GM21447 (cell line): ENCODE measurements around the gene DOK5.
A peak's percentile ranks its signal among the peaks of the same experiment; 100 is the strongest.

ENCODE experiments used
- ATAC-seq: cut with Tn5 transposase; IDR thresholded peaks from one replicate; pipeline ENCODE4 v1.9.1; 2021; ENCODE audit not compliant: unreplicated experiment

DOK5 gene

GRCh38 chr20:54640800-54641199 is 165.4 kb downstream of the DOK5 start:
- ATAC-seq, result no peak

- no peak for ATAC-seq
Observed at GRCh38 chr20:54642864-54643667, 167.7 kb downstream of the DOK5 start.

GRCh38 chr20:54643761-54644160 is 168.4 kb downstream of the DOK5 start:
- no peak for ATAC-seq

GRCh38 chr20:54645445-54646155 is 170.2 kb downstream of the DOK5 start:
- ATAC-seq, result no peak

- no peak for ATAC-seq
Observed at GRCh38 chr20:54646156-54646517, 170.7 kb downstream of the DOK5 start.

DNA sequence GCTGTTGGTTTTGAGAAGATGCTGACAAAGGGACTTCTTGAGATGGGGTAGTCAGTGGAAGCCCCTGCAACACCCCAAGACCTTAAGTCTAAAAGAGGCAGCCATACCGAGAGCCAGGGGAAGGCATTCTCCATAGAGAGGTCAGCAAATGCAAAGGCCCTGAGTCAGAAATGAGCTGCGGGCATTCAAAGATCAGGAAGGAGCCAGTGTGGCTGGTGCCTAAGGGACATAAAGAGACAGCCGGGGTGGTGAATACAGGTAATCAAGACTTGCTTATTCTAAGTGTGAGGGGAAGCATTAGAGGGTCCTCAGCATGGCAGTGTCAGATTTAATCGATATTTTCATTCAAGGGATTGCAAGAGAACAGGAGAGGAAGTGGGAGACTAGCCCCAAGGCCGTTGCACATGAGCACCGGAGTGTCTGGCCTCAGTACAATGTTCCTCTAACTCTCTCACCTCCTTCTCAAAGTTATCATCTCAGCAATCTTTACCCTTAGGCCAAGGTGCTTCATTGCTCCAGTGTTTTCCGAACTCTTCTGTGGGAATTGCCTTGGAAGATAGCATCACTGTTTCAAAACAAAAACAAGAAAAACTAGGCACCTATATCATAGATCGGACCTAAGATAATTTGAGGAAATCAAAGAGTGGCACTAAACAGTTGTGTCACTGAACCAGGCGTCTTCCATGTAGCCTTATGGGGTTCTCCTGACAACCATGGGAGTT is 173.2 kb downstream of the DOK5 start:
- ATAC-seq, result no peak

- ATAC-seq, result peak; percentile 76
Observed at GRCh38 chr20:54649511-54649962, 174.1 kb downstream of the DOK5 start.

DNA sequence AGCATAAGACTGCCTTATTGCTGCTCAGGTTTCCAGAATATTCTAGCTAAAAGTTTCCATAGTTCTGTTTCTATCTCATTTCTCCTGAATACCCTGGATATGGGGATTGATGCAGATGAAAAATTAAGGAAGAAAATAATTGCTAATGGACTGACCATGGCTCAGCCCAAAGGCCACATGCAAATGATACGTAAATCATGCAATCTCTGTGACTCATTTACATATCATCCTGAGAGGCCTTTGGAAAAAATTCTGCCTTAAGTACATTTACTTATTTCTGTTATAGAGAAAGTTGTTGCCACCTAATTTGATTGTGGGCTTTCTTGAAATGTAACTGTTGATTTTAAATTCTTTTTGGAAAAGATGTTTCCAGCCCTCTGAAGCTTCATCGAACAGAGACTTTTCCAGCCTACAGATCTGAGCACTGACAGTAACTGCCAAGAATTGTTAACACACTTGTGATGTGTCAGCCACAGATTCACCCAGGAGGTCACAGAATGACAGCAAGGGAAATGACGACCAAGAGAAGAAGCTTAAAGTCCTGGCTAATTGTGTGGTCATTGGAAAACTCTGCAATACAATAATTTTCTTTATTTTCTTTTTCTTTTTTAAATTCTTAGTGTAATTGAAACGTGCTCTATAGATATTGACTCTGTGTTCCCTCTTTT is 174.8 kb downstream of the DOK5 start:
- no peak for ATAC-seq

- no peak for ATAC-seq
Observed at GRCh38 chr20:54651252-54651651, 175.9 kb downstream of the DOK5 start.

DNA sequence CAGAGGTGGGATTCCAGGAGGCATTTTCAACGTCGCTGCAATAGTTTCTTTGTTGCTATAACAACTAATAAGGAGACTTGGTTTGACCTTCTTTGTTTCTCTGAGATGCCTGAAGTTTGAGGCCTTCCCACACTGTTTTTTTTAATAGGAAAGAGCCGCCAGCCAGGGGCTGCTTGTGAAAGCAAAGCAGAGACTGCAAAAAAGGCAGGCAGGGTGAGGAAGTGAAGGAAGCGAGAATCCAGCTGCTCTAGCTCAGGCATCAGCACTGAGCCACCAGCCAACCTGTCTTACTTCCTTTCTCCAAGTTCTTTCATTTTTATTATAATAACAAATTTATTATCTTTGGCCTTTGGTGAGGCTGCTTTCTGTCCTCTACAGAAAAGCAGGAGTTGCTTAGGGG is 179.1 kb downstream of the DOK5 start:
- no peak for ATAC-seq

DNA sequence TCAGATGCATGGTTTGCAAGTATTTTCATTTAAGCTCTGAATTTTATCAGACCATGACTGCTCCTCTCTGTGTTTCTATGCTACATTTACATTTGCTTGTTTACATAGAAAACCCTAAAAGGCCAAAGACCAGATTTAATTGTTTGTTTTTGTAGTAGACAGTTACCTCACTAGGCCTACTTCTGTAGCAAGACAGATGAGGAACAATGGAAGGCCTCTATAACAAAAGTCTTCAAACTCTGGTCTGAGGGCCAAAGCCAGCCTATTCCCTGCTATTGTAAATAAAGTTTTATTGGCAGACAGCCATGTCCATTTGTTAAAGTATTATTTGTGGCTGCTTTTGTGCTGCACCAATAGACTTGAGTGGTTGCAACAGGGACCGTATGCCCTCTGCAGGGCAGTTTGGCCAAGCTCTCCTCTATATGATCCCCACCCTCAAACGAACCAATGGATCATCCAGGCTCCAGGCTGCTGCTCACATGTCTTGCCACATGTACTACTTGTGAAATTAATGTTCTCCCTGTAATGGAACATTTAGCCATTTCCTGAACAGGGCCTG is 182.0 kb downstream of the DOK5 start:
- no peak for ATAC-seq

DNA sequence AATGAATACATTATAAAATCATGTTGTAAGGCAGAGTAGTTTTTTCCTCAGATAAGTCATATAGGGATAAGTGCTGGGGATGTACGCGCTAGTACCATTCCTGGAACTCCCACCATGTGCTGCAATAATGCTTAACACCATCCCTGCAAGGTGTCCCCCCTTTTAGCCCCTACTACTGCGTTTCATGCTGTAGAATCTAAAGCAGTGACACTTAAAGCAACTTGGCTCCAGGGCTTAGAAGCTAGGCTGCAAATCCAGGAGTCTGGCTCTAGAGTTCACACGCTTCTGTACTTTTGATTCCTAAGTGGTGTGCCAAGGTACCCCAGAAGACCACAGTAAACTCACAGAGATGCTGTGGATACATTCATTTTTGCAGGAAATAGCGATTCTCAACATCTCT is 183.1 kb downstream of the DOK5 start:
- no peak for ATAC-seq

DNA sequence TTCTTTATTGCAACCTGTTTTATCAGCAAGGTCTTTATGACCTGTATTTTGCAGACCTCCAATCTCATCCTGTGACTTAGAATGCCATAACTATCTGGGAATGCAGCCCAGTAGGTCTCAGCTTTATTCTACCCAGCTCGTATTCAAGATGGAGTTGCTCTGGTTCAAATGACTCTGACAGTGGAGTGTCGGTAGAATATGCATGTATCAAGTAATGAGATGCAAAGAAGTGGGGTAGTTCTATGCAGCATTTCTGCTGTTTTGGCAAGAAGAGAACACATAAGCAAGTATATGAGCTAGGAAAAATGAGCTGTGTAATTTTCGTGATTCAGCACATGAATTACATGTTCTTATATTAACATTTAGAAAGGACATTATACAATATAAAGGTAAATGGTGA is 185.9 kb downstream of the DOK5 start:
- no peak for ATAC-seq

DNA sequence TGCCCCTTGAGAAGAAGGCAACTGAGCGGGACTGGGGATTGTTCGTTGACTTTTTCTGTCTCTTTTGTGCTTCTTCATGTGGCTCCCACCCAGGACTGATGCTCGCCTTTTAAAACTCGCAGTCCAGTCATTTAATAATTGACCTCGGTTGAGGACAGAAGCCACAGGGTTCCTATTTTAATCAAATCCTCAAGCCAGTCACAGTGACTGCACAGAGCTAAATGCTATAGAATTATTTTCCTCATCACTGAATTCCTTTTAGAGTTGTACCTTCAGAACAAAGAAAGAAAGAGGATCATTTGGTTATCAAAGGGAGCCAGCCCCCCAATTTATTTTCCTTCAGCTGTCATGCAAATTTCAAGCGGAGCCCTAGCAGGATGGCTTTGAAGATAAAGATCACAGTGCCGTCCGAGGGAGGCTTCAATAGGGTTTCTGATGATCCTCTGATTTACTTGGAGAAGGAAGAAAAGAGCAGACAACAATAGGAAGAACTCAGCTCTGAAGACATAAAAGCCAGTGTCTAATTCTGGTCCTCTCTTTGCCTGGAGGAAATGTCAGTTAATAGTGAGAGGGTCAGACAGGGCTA is 186.6 kb downstream of the DOK5 start:
- ATAC-seq, result no peak

DNA sequence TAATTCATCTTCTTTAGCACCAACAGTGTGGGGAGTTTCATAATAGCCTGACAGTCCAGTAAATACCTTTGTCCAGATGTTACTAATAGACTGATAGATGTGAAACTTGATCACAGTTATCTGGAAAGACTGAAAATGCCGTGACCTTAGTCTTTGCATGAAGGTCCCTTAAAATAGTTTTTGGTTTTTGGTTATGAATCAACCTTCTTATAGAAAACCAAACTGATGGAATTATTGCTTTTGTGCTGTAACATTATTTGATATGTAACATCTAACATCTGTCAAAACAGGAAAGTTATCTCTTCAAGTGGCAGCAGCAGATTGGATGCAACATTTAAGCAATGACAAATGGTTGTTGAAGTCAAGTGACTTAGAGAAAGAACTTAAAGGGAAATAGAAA is 190.4 kb downstream of the DOK5 start:
- no peak for ATAC-seq

- ATAC-seq, result peak; percentile 67
Observed at GRCh38 chr20:54668271-54669039, 193.1 kb downstream of the DOK5 start.

DNA sequence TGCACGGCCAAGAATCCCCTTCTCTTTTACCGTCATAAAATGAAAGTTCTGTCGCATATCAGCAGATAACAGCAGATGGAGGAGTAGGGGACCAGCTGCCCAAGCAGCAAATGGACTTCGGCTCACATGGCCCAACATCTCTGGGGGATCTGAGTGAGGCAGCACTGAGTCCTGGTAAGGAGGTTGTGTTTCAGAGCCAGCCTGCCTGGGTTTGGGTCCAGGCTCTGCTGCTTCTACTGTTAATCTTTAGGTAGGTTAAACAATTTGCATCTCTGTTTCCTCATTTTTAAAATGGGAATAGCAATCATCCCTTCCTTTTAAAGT is 193.6 kb downstream of the DOK5 start:
- no peak for ATAC-seq

- no peak for ATAC-seq
Observed at GRCh38 chr20:54678253-54678652, 202.9 kb downstream of the DOK5 start.

- ATAC-seq, result no peak
Observed at GRCh38 chr20:54680439-54680838, 205.0 kb downstream of the DOK5 start.
